ENCODE results near the gene DLL1.

DLL1 gene

DNA sequence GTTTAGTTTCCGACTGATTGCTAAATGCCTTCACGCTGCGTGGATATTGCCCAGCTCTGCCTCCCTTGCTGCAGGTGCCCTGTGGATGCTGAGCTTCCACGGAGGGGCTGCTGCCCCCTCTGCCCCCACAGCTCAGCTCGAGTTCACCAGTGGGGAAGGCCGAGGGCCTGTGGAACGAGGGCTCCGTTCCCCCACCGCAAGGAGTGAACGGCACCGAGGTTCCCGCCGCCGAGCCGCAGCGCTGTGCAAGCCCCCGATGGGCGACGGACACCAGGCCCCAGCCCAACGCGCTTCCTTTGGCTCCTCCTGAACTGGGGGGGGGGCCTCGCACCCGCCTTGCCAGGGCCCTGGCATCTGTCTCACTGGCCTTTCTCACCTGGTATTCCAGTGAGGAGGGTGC is 17.7 kb downstream of the DLL1 start:
- Histone ChIP-seq H3K27ac (no peak overlapping the region), H3K36me3 (replicated peaks) (no peaks in the 10 kb centered on the region), H3K27me3 (replicated peaks) (no peaks in the 10 kb centered on the region), H3K4me3 (ENCODE audit: low read depth, low read length) (no peak overlapping the region)
- in situ Hi-C loops (cut with HindIII; ENCODE audit: low pct_ligation_motif_present, low sequenced_read_pairs): loop anchor here (25.0 kb wide), 1 partner anchor 161 kb away; no protein-coding TSS in a partner anchor
- no peak for DNase-seq
- TF ChIP-seq CTCF (IDR thresholded peaks at IDR 0.05; ENCODE audit: low read depth, low read length, missing control alignments): no peak

- no peak overlapping the region for H3K27ac ChIP-seq
- no peak for DNase-seq
Measured at GRCh38 chr6:170272341-170273065, 18.4 kb downstream of the DLL1 start.

GRCh38 chr6:170271771-170272314 is 19.0 kb downstream of the DLL1 start:
- no peak for DNase-seq
- in situ Hi-C loops (cut with HindIII; ENCODE audit: low pct_ligation_motif_present, low sequenced_read_pairs): loop anchor here (25.0 kb wide), 1 partner anchor 160 kb away; no protein-coding TSS in a partner anchor
- Histone ChIP-seq H3K27me3 (replicated peaks) (no peaks in the 10 kb centered on the region), H3K27ac (no peak overlapping the region), H3K36me3 (replicated peaks) (no peaks in the 10 kb centered on the region), H3K4me3 (ENCODE audit: low read depth, low read length) (no peak overlapping the region)
- TF ChIP-seq CTCF (IDR thresholded peaks at IDR 0.05; ENCODE audit: low read depth, low read length, missing control alignments): no peak

More at GRCh38 chr6:170272341-170273065, 18.4 kb downstream of the DLL1 start:
- Histone ChIP-seq H3K36me3 (replicated peaks) (no peaks in the 10 kb centered on the region), H3K27me3 (replicated peaks) (no peaks in the 10 kb centered on the region), H3K4me3 (ENCODE audit: low read depth, low read length) (no peak overlapping the region)
- TF ChIP-seq CTCF (IDR thresholded peaks at IDR 0.05; ENCODE audit: low read depth, low read length, missing control alignments): no peak
- in situ Hi-C loops (cut with HindIII; ENCODE audit: low pct_ligation_motif_present, low sequenced_read_pairs): loop anchor here (25.0 kb wide), 1 partner anchor 160 kb away; no protein-coding TSS in a partner anchor

DNA sequence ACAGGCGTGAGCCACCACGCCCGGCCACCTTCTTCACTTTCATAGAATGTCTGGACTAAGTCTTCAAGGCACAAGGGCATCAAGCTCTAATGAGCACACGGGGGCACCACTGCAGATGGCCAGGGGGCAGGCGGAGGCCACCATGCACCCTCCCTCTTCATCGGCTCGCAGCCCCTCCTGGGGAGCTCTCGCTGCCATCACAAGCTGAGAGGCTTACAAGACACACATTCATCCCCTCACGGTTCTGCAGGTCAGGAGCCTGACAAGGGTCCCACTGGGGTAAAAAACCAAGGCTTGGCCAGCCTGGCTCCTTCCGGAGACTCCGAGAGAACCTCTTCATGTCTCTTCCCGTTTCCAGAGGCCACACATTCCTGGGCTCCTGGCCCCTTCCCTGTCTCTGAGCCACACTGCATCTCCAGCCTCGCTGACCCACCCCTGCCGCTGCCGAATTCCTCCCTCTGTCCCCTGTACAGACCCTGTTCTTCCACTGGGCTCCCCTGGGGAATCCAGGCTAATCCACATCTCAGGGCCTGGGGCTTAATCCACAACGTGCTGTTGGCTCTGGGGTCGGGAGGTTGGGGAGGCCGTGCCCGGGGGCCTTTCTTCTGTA is 19.8 kb downstream of the DLL1 start:
- no peaks in the 10 kb centered on the region for H3K27me3 ChIP-seq (replicated peaks)
- no peak overlapping the region for H3K27ac ChIP-seq

GRCh38 chr6:170269846-170270541 is 20.9 kb downstream of the DLL1 start:
- no peaks in the 10 kb centered on the region for H3K27me3 ChIP-seq (replicated peaks)
- no peak overlapping the region for H3K27ac ChIP-seq
- no peaks in the 10 kb centered on the region for H3K36me3 ChIP-seq (replicated peaks)
- H3K4me3 ChIP-seq (ENCODE audit: low read depth, low read length): no peak overlapping the region
- in situ Hi-C loops (cut with HindIII; ENCODE audit: low pct_ligation_motif_present, low sequenced_read_pairs): loop anchor here (25.0 kb wide), 1 partner anchor 158 kb away; no protein-coding TSS in a partner anchor
- no peak for TF ChIP-seq CTCF (IDR thresholded peaks at IDR 0.05; ENCODE audit: low read depth, low read length, missing control alignments)
- no peak for DNase-seq

More for the DNA sequence above, 19.8 kb downstream of the DLL1 start:
- in situ Hi-C loops (cut with HindIII; ENCODE audit: low pct_ligation_motif_present, low sequenced_read_pairs): loop anchor here (25.0 kb wide), 1 partner anchor 159 kb away; no protein-coding TSS in a partner anchor
- TF ChIP-seq CTCF (IDR thresholded peaks at IDR 0.05; ENCODE audit: low read depth, low read length, missing control alignments): no peak
- DNase-seq: no peak
- Histone ChIP-seq H3K36me3 (replicated peaks) (no peaks in the 10 kb centered on the region), H3K4me3 (ENCODE audit: low read depth, low read length) (no peak overlapping the region)

Measured in brain microvascular endothelial cell (primary cell).